GM18951 (cell line): ENCODE data around the gene LPP.

Experiments
- POLR2A ChIP-seq: IDR thresholded peaks from 4 replicates; pipeline ENCODE4 v1.6.1; 2011; ENCODE audit warnings: mild to moderate bottlenecking; ENCODE audit not compliant: insufficient read length, insufficient read depth; ENCODE audit errors: extremely low read depth
- in situ Hi-C: fragments of 300-500 bp; cut with MboI; formaldehyde crosslinking; loops from one replicate; pipeline ENCODE4 v1.12.0; 2022; ENCODE audit warnings: low sequenced_read_pairs, mixed read lengths, inconsistent platforms; ENCODE audit not compliant: unreplicated experiment

The LPP gene

DNA sequence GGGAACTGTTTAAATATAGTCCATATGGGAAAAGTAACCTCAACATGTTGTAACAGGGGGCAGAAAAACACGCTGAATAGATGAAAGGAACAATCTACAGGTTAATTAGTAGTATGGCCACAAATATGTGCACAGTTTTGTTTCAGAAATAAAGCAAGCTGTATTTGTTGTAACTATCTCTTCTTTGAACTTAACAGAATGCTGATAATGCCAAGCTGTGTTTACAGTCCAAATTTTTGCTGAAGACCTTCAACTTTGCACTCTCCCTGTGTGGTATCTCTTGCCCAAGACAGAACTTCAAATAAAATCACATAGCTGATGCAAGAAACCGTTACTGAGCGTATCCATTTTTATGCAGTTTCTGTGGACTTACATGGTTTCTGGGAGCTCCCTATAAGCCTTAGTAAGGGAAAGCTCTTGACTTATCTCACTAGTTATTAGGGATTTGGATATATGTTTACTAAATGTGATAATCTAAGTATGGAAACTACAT is 592.4 kb downstream of the LPP start:
- no peak for TF ChIP-seq POLR2A
- in situ Hi-C loops = loop anchor here (10.0 kb wide), 1 partner anchor 1002 kb away; the partner anchor contains the start of gene BCL6

DNA sequence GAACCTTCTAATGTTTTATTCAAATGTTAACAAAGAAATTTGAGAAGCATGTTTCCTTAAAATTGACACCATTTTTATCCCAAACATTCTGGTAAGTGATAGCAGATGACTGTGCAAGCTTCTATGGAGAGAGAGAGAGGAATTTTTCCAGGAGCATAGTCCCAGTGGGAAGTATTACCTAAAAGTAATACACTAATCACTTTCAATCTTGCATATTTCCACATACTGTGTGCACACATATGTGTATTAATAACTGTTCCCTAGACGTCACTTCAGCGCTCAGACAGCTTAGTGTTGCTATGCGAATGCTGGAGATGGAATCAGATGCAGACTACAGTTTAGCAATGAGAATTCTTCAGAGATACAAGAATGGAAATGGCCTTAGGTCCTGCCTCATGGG is 593.5 kb downstream of the LPP start:
- no peak for TF ChIP-seq POLR2A
- in situ Hi-C loops = loop anchor here (10.0 kb wide), 1 partner anchor 1003 kb away; the partner anchor contains the start of gene BCL6

GRCh38 chr3:188749010-188749617 is 595.2 kb downstream of the LPP start:
- in situ Hi-C loops = loop anchor here (10.0 kb wide), 1 partner anchor 1004 kb away; the partner anchor contains the start of gene BCL6
- no peak for TF ChIP-seq POLR2A

DNA sequence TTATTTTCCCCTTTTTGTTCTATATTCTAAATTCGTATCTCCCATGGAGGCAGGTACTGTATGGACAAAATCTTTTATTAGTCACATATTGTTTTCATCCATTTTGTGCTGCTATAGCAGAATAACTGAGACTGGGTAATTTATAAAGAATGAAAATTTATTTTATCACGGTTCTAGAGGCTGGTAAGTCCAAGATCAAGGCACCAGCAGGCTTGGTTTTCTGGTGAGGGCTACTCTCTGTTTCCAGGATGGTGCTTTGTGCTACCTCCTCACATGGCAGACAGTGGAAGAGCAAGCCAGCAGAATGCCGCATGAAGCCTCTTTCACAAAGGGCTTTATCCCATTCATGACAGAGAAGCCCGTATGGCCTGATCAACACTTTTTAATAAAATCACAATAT is 595.9 kb downstream of the LPP start:
- TF ChIP-seq POLR2A = no peak
- in situ Hi-C loops = loop anchor here (10.0 kb wide), 1 partner anchor 1005 kb away; the partner anchor contains the start of gene BCL6

DNA sequence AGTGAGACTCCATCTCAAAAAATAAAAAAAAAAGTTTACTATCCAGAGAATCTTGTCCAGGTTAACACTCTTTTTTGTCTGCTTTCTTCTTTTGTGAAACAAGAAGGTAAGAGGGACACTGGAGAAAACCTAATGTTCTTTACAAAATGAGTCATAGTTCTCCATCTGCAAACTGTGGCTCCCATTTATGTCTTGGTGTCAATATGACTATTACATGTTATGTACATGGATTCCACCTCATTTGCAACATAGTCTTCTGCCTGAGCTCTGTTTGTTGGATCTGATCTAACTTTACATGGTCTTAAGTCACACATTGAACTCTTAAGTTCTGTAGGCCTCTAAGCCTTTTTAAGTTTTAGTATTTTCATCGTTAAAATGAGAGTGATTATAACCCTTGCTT is 596.7 kb downstream of the LPP start:
- in situ Hi-C loops = no loop called here
- no peak for TF ChIP-seq POLR2A

DNA sequence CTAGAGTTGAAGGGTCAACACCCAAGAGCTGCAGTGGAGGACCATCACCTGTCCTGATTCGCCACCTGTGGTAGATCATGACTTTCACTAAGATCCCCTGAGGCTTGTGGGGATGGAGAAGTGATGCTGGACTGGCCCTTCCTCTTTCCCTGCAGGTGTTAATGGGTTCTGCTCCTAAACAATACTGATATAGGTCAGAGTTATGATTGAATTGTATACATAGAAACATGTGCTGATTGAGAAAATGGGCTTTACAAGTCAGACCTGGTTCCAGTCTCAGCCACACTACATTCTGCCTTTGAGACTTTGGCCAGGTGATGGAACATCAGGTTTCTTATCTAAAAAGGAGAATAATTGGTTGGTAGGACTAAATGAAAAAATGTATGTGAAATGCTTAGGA is 598.9 kb downstream of the LPP start:
- no peak for TF ChIP-seq POLR2A
- in situ Hi-C loops = no loop called here

GRCh38 chr3:188754267-188754666 is 600.3 kb downstream of the LPP start:
- in situ Hi-C loops = no loop called here
- no peak for TF ChIP-seq POLR2A

DNA sequence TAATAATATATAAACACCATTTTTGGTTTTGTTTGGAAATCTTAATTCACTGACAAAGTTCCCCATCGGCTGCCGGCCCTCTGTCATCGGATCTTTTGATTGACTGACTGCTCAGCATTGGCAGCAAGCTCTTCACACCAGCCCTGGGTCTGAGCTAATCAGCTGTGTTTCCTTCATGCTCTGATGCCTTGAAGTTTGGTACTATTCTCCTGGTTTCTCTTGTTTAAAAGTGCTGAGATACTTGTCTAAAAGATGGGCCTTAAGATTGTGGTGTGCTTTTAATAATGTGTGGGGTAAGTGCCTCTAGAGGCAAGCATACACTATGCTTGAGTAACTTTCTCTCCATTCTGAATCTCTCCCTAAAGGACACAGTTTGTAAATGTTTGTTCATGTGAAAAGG is 602.3 kb downstream of the LPP start:
- no peak for TF ChIP-seq POLR2A
- in situ Hi-C loops = no loop called here

DNA sequence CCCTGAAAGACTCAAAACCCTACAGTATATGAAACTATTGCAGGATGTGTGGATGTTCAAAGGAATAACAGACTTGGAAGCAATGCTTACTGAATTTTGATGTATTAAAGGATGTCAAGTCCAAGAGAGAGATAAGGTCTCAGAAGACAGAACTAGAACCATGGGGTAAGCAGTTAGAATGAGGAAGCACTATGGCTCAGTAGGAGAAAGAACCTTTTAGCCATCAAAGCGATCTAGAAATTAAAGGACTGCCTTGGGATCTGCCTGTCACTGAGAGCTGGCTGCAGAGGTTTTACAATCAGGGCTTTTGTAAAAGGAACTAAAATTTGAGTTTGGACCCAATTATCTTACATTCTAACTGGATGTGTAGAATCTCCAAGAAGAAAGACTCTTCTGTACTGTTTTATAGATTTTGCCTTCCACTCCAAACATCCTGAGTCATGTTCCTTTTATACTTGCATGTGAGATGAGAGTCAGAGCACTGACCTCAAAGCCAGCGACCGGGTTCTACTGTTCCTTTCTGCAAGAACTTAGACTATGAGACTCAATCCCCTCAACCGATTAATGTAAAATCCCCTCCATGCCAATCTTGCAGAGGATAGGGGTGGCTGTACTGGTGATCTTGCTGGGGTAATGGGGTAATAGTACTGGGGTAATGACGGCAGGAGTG is 605.5 kb downstream of the LPP start:
- no peak for TF ChIP-seq POLR2A
- in situ Hi-C loops = no loop called here

DNA sequence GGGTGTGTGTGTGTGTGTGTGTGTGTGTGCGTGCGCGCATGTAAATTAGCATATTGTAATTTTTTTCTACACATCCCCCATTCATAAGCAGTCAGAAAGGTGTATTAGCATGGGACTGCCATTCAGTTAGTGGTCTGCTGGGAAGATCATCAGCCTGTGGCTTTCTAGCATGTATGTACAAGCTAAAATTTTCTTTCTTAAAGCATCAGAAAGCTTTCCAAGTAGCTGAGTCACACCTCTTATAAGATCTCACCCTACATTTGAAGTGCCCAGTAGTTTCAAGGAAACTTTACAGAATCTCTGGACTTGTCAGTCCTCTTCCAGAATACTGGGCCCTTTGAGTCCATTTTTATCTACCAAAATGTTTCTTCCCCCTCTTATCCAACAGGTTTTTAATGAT is 606.5 kb downstream of the LPP start:
- TF ChIP-seq POLR2A = no peak
- in situ Hi-C loops = no loop called here

DNA sequence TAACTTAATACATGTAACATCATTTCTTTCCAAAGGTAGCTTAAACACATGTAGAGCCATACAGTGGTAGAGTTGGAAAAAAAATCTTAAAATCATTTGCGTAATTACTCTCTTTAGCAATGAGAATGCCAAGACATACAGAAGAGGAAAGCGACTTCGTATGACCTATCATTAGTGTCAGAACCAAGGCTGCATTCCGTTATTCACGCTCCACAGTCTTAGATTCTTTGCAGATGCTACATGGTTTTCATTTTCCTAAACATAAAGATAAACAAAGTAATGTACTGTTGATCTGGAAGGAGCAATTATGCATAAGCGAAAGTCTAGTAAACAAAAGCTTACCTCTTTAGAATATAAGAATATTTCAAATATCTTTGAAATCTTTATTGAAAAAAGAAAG is 607.5 kb downstream of the LPP start:
- TF ChIP-seq POLR2A = no peak
- in situ Hi-C loops = no loop called here

GRCh38 chr3:188761964-188762363 is 608.0 kb downstream of the LPP start:
- in situ Hi-C loops = no loop called here
- TF ChIP-seq POLR2A = no peak

- no peak for TF ChIP-seq POLR2A
- in situ Hi-C loops = no loop called here
These were observed 610.7 kb downstream of the LPP start for GRCh38 chr3:188764609-188765008.

- in situ Hi-C loops = no loop called here
- TF ChIP-seq POLR2A = no peak
These were observed 615.9 kb downstream of the LPP start for GRCh38 chr3:188769831-188770230.
